ENCODE results near the gene LRRC45.

Gene LRRC45

GRCh38 chr17:81994593-81995462 lies 28.3 kb upstream of the LRRC45 start:
- no peak for DNase-seq

- DNase-seq = no peak
These were observed 27.5 kb upstream of the LRRC45 start for GRCh38 chr17:81995463-81996231.

DNA sequence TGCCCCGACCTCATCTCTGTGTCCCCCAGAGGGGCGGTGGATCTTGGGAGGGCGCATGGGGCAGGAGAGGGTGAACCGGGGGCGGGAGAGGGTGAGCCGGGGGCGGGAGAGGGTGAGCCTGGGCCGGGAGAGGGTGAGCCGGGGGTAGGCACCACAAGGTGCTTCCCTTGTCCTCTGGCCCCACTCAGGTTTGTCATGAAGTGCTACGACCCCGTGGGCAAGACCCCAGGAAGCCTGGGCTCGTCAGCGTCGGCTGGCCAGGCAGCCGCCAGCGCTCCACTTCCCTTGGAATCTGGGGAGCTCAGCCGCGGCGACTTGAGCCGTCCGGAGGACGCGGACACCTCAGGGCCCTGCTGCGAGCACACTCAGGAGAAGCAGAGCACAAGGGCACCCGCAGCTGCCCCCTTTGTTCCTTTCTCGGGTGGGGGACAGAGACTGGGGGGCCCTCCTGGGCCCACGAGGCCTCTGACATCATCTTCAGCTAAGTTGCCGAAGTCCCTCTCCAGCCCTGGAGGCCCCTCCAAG lies 26.8 kb upstream of the LRRC45 start:
- DNase-seq = no peak

- DNase-seq = no peak
These were observed 26.2 kb upstream of the LRRC45 start for GRCh38 chr17:81996757-81997441.

DNA sequence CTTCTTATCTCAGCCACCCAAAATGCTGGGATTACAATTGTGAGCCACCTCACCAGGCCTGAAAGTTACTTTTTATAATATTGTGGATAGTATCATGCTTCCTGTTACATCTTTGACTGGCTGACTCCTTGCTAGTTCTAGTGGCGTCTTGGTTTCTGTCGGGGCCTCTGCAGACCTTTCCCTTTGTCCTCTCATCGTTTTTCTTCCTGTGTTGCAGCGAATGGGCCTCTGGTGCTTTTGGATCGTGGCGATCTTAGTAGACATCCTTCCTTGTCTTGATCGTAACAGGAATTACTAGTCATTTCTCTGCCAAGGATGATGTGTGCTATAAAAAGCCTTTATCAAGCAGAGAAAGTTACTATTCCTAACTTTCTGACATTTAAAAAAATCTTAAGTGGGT lies 24.9 kb upstream of the LRRC45 start:
- DNase-seq = no peak

GRCh38 chr17:81998691-81999438 lies 24.2 kb upstream of the LRRC45 start:
- no peak for DNase-seq

GRCh38 chr17:81999587-81999975 lies 23.5 kb upstream of the LRRC45 start:
- DNase-seq = no peak

- DNase-seq = no peak
These were observed 22.9 kb upstream of the LRRC45 start for GRCh38 chr17:81999976-82000802.

DNA sequence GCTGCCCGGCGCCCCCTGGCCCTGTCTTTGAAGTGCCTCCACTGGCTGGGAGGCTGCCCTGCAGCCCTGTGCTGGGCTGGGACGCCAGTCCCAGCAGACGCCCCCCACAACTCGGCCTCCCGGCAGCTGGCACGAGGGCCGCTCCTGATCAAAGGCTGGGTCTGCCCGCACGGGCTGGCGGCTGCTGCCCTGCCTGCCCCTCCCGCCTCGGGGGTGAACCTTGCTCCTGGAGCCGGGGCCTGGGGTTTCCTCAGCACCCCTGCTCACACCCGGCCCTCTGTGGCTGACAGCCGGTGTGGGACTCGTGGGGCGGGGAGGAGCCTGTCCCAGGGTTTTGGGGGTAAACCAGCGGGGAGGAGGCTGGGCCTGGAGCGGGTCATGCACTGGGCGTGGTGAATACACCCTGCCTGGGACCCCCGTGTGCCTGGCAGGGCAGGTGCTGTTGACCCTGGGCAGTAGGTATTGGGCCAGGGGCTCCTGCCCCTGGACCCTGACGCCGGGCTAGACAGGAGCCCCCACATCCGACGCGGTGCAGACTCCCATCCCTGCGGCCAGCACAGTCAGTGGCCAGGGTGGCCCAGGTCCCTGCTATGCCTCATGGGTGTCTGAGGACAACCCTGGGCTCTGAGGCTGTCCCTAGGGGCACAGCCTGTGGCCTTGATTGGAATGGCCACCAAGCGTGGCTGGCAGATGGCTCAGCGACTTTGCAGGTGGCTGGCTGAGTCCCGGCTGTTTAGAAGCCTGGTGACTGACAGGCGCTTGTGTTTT lies 22.1 kb upstream of the LRRC45 start:
- DNase-seq = no peak

DNA sequence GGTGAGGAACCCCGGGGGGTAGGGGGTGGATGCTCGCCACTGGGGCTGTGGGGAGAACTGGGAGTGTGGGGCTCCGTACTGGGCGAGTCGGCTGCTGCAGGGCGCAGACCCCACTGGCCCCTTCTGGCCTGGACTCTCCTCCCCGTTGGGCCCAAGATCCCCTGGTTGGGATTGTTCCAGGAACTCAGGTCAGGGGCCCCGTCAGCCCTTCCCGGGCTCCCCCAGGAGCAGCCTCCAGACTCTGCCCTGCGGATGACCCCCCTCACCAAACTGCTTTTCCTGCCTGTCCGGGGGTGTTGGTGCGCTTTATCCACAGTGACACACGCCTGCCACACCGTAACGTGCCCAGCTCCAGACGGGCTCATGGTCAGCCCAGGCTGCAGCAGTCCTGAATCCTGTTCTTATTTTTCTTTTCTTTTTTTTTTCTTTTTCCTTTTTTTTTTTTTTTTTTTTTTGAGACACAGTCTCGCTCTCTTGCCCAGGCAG lies 21.5 kb upstream of the LRRC45 start:
- no peak for DNase-seq

DNA sequence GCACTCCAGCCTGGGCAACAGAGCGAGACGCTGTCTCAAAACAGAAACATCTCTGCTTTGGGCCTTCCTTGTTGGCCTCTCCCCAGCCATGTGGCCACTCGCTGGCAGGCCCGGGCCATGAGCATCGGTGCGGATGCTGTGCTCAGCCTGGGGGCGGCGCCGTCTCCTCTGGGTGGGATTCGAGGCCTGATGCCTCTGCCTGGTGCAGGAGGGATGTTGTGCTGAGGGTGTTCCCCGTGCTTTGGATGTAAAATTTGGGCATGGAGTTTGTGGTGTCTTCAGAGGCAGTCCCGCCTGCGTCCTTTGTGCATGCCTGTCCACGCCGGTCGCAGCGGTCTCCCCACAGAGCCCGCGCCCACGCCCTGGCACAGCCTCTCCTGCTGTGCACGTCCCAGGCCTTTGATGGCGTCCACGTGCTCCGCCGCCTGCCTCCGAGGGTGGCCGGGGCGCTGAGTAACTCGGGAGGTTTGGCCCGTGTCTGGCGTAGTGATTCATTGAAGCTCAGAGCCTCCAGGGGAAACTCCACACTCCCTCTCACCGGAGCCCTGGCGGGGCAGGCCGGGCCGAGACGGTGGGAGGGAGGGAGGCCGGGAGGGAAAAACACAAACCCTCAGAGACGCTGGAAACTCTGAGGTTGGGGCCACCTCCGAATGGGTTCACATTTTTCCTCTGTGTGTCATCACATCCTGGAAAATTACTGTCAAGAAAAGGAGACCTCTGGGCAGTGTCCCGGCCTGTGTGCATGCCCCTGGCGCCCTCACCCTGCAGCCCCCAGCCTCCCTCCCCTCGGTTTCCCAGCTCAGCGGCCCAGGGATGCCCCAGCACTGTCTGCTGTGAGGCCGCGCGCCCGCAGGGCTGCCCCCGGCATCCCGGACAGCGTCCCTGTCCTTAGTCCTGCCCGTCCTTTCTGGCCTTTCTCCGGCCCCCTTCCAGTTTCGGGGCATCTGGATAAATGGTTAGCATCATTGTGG lies 19.4 kb upstream of the LRRC45 start:
- DNase-seq = peak; percentile 99

- DNase-seq = no peak
These were observed 18.3 kb upstream of the LRRC45 start for GRCh38 chr17:82004517-82005455.

GRCh38 chr17:82005701-82006348 lies 17.3 kb upstream of the LRRC45 start:
- DNase-seq = no peak

GRCh38 chr17:82006468-82007227 lies 16.5 kb upstream of the LRRC45 start:
- DNase-seq = peak; percentile 81

DNA sequence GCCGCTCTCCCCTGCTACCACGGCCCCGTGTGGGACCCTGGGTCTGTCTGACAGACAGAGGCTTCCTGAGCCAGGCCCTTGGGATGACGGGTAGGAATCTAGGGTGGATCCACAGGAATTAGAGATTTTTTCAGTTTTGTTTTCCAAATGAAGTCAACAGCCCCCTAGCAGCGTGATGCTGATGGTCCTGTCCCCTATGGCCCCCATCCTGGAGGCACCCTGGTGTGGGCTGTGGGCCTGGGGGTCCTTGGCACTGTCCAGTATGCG lies 15.9 kb upstream of the LRRC45 start:
- DNase-seq = no peak

GRCh38 chr17:82007495-82008257 lies 15.4 kb upstream of the LRRC45 start:
- no peak for DNase-seq
